ENCODE results near the gene SCN8A.
"Not testable (repeated sequence)": the region's sequence is repeated elsewhere in the genome, so short reads cannot be mapped to it uniquely, and the experiment has no call there.

GRCh38 chr12:51568271-51569032, 22.6 kb upstream of the SCN8A start:
- TF ChIP-seq CTCF, POLR2A (IDR thresholded peaks at IDR 0.05): not testable (repeated sequence)
